ENCODE measurements around the gene MYOZ2. TPM values are rescaled to one million over a fixed set of nuclear protein-coding genes. Genes with fewer than 3 reads are reported as not detected.

MYOZ2 gene
- total RNA-seq, 2 donors from 2014 or later: not detected

DNA sequence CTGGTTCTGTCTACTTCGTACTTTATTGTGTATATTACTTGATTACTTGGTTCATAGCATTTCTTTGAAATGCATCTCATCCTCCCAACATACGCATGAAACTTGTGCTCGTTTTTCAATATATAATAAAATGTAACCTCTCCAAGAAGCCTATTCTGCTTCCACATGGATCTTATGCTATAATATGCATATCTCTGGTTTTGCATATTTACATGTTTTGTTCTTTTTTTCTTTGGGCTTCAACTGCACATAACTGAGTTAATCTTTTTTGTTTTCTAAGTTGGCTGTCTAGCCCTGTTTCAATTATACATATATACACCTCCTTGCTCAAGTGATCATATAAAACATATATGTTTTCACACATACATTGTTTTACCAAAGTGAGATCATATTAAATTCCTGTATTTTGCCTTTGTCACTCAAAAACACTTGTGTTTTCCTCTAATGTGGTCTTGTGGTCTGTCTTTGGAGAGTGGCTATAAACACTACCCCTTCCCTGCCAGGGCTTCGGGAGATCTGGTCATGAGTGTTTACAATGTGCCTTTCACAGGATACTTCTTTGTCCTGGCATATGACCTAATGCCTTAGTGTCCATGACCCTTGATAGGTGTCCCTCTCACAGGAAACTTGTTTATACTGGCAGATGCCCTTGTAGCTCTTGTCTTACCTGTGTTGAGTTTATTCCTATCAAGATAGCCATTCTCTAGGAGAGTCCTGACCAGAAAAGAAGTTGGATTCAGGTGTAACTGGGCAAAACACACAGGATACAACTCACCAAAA is 94.5 kb downstream of the MYOZ2 start:
- no peak for TF ChIP-seq CTCF (conservative IDR thresholded peaks at IDR 0.05)
- peaks cover 58% of the 10 kb centered on the region for H3K36me3 Mint-ChIP-seq (ENCODE audit: low read depth)
- Histone ChIP-seq H3K4me1 (ENCODE audit: control insufficient read depth, insufficient read depth, low read length) (no peaks in the 10 kb centered on the region), H3K9ac (ENCODE audit: extremely low read depth, low read length, poor library complexity, severe bottlenecking) (no peak overlapping the region), H3K27ac (ENCODE audit: low read depth, low read length) (no peak overlapping the region), H3K4me3 (ENCODE audit: low read length) (no peak overlapping the region), H3K9me3 (ENCODE audit: control insufficient read depth, low read length) (peaks cover under 1% of the 10 kb centered on the region), H3K36me3 (ENCODE audit: control insufficient read depth, insufficient read depth, low read length) (peaks cover 72% of the 10 kb centered on the region), H3K27me3 (ENCODE audit: control insufficient read depth, insufficient read depth, low read length, poor library complexity, severe bottlenecking) (no peaks in the 10 kb centered on the region)
- peak overlapping the region; percentile 13 for H3K27ac Mint-ChIP-seq
- WGBS, 2 experiments (ENCODE audit: insufficient coverage in 1 of 2, insufficient read length in 1 of 2): 91 to 100% methylated on average over 1 to 4 of the region's 4 CpGs
- no peaks in the 10 kb centered on the region for H3K9me3 Mint-ChIP-seq
- peaks cover 4% of the 10 kb centered on the region for H3K4me1 Mint-ChIP-seq
- H3K4me3 Mint-ChIP-seq: no peak overlapping the region
- H3K27me3 Mint-ChIP-seq (ENCODE audit: insufficient read depth): no peaks in the 10 kb centered on the region
- no peak for DNase-seq

DNA sequence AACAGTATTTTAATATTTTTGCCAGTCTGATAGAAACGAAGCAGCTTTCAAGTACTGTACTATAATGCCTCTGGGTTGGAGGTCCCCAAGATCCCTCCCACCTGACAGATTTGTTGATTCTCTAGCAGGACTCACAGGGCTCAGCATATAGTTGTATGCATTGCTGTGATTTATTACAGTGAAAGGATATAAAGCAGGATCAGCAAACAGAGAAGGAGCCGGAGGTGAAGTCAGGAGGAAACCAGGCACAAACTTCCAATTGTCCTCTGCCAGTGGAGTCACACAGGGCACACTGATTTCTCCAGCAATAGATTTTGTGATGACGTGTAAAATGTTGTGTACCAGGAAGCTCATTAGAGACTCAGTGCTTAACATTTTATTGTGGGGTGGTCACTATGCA is 95.9 kb downstream of the MYOZ2 start:
- peak overlapping the region; percentile 40 for H3K27ac Mint-ChIP-seq
- no peaks in the 10 kb centered on the region for H3K9me3 Mint-ChIP-seq
- WGBS, 2 experiments (ENCODE audit: insufficient coverage in 1 of 2, insufficient read length in 1 of 2): 92 to 96% methylated on average over 3 of the region's 3 CpGs
- DNase-seq: no peak
- peaks cover 10% of the 10 kb centered on the region for H3K4me1 Mint-ChIP-seq
- H3K4me1 ChIP-seq (ENCODE audit: control insufficient read depth, insufficient read depth, low read length): no peaks in the 10 kb centered on the region
- TF ChIP-seq CTCF (conservative IDR thresholded peaks at IDR 0.05): no peak
- H3K4me3 Mint-ChIP-seq: no peak overlapping the region
- no peaks in the 10 kb centered on the region for H3K27me3 Mint-ChIP-seq (ENCODE audit: insufficient read depth)
- no peaks in the 10 kb centered on the region for H3K9me3 ChIP-seq (ENCODE audit: control insufficient read depth, low read length)
- no peak overlapping the region for H3K9ac ChIP-seq (ENCODE audit: extremely low read depth, low read length, poor library complexity, severe bottlenecking)
- H3K36me3 Mint-ChIP-seq (ENCODE audit: low read depth): peaks cover 59% of the 10 kb centered on the region
- no peak overlapping the region for H3K27ac ChIP-seq (ENCODE audit: low read depth, low read length)
- H3K4me3 ChIP-seq (ENCODE audit: low read length): no peak overlapping the region
- H3K27me3 ChIP-seq (ENCODE audit: control insufficient read depth, insufficient read depth, low read length, poor library complexity, severe bottlenecking): no peaks in the 10 kb centered on the region
- peaks cover 77% of the 10 kb centered on the region for H3K36me3 ChIP-seq (ENCODE audit: control insufficient read depth, insufficient read depth, low read length)

GRCh38 chr4:119232286-119232685 is 96.7 kb downstream of the MYOZ2 start:
- peaks cover 17% of the 10 kb centered on the region for H3K4me1 Mint-ChIP-seq
- H3K36me3 ChIP-seq (ENCODE audit: control insufficient read depth, insufficient read depth, low read length): peaks cover 79% of the 10 kb centered on the region
- no peaks in the 10 kb centered on the region for H3K27me3 Mint-ChIP-seq (ENCODE audit: insufficient read depth)
- WGBS, 2 experiments (ENCODE audit: insufficient coverage in 1 of 2, insufficient read length in 1 of 2): no CpG with 5 or more reads among the region's 1 CpG
- H3K9me3 Mint-ChIP-seq: no peaks in the 10 kb centered on the region
- no peaks in the 10 kb centered on the region for H3K4me1 ChIP-seq (ENCODE audit: control insufficient read depth, insufficient read depth, low read length)
- H3K9me3 ChIP-seq (ENCODE audit: control insufficient read depth, low read length): no peaks in the 10 kb centered on the region
- no peak overlapping the region for H3K4me3 Mint-ChIP-seq
- H3K9ac ChIP-seq (ENCODE audit: extremely low read depth, low read length, poor library complexity, severe bottlenecking): no peak overlapping the region
- TF ChIP-seq CTCF (conservative IDR thresholded peaks at IDR 0.05): no peak
- peaks cover 59% of the 10 kb centered on the region for H3K36me3 Mint-ChIP-seq (ENCODE audit: low read depth)
- no peak overlapping the region for H3K27ac Mint-ChIP-seq
- no peak overlapping the region for H3K4me3 ChIP-seq (ENCODE audit: low read length)
- no peak overlapping the region for H3K27ac ChIP-seq (ENCODE audit: low read depth, low read length)
- no peak for DNase-seq
- H3K27me3 ChIP-seq (ENCODE audit: control insufficient read depth, insufficient read depth, low read length, poor library complexity, severe bottlenecking): no peaks in the 10 kb centered on the region
